ENCODE results near the gene ACTG2.

The ACTG2 gene

GRCh38 chr2:73969356-73969755 lies 76.5 kb downstream of the ACTG2 start:
- DNase-seq (ENCODE audit: low spot score), result no peak

Data from CD4-positive, alpha-beta T cell treated with Interleukin-6 at 100 ng/mL for 8 hours (primary cell).